Adrenal gland (tissue), 12 donors: ENCODE data around the gene TCF4. TPM values are rescaled to one million over a fixed set of nuclear protein-coding genes. Genes with fewer than 3 reads are reported as not detected.

ENCODE experiments used
- DNase-seq, 7 donors: peaks; one replicate each; pipeline ENCODE4 v3.0.0-alpha.2; 2019 to 2020
- H3K27ac ChIP-seq, 5 donors: fragments of 200-600 bp; sonication (generic) in 4 of 5; 1 replicate in 3 of 5; 2 replicates in 2 of 5; pipeline versions ENCODE4 v1.5.1 to v1.8.0; 2016 to 2020; ENCODE audit warnings: mild to moderate bottlenecking in 1 of 5
- H3K27me3 ChIP-seq: fragments of 200-600 bp; 2 replicates; pipeline ENCODE4 v1.8.0; 2021
- H3K36me3 ChIP-seq, 2 donors: fragments of 200-600 bp; replicated peaks in 1 of 2; 1 replicate in 1 of 2; 2 replicates in 1 of 2; pipeline versions ENCODE4 v1.5.1 to v1.8.0; 2018 to 2022
- H3K4me1 ChIP-seq, 2 donors: fragments of 200-600 bp; replicated peaks in 1 of 2; 1 replicate in 1 of 2; 2 replicates in 1 of 2; pipeline versions ENCODE4 v1.5.1 to v1.8.0; 2018 to 2021
- H3K4me3 ChIP-seq, 4 donors: fragments of 200-600 bp; sonication (generic) in 3 of 4; one replicate each; pipeline ENCODE4 v1.5.1; 2016 to 2018
- H3K9me3 ChIP-seq, 3 donors: fragments of 200-600 bp; sonication (generic) in 1 of 3; replicated peaks in 1 of 3; 1 replicate in 2 of 3; 2 replicates in 1 of 3; pipeline versions ENCODE4 v1.5.1 to v1.8.0; 2016 to 2021
- CTCF ChIP-seq, 6 experiments: fragments of 450-650 bp in 4 of 6; fragments of 200-600 bp in 2 of 6; sonication (generic) in 1 of 6; IDR thresholded peaks; 1 replicate in 5 of 6; 2 replicates in 1 of 6; pipeline versions ENCODE4 v1.5.1 to v1.8.0; 2016 to 2021; ENCODE audit warnings: antibody characterized with exemption in 6 of 6, mild to moderate bottlenecking in 2 of 6, moderate library complexity in 1 of 6
- POLR2A ChIP-seq, 2 donors: fragments of 450-650 bp; IDR thresholded peaks; one replicate each; pipeline ENCODE4 v1.6.1; 2017; ENCODE audit warnings: antibody characterized with exemption in 2 of 2, mild to moderate bottlenecking in 2 of 2, moderate library complexity in 1 of 2
- WGBS, 4 donors: extraction: QIAGEN DNeasy Blood & Tissue Kit in 2 of 4; methylation state at CpG; one replicate each; pipeline versions ENCODE4 v1.1.5 to v1.1.7; 2013 to 2017; 5-methylcytosine and 5-hydroxymethylcytosine counted together
- intact Hi-C, 2 donors: fragments of 100-400 bp; cut with DNase I; formaldehyde crosslinking; loops; one replicate each; pipeline versions ENCODE4 v1.14.1 to v1.15.0; 2022 to 2023
- polyA plus RNA-seq, 3 donors: library from polyadenylated mRNA; stranded (reverse); fragments of 200-250 nt in 2 of 3; fragments of 350-450 nt in 1 of 3; fragmentation: Illumina TruSeq in 1 of 3; extraction: RNeasy Lipid Tissue Mini Kit (QIAGEN cat#74804) in 1 of 3; gene quantifications; one replicate each; pipeline ENCODE4 v1.2.3, GENCODE V29; 2013 to 2014
- total RNA-seq, 9 donors: library from RNA; depleted of rRNA in 4 of 9; stranded (reverse); fragments of >200 nt in 4 of 9; fragments of 120-200 nt in 1 of 9; fragmentation: NEBNext Ultra II Directional in 1 of 9; extraction: Animal tissue kit (Norgen Biotek cat#: 25700) in 1 of 9; gene quantifications; one replicate each; pipeline versions ENCODE4 v1.1.0 to v1.2.4, GENCODE V29; 2013 to 2023
- donor health status: healthy with polysubstance abuse.
- donor health status: Bipolar disorder and iron deficiency.
- donor health status: DM: yes; HTN: yes; CAD: no.
- donor health status: DM: no; HTN: no; CAD: no.
- donor health status: DM: no; HTN: no; CAD: no.
- donor health status: DM: yes; HTN: yes; CAD: no.

TCF4 gene
- total and polyA plus RNA-seq, 12 donors, result 21.9 to 196 (median 112) TPM

- H3K27ac ChIP-seq, result no peak overlapping the region
- 78 to 92% (median 79%) methylated on average over 2 of the region's 2 CpGs for WGBS, 4 donors
- DNase-seq, result no peak
- no peaks in the 10 kb centered on the region for H3K27me3 ChIP-seq
- H3K4me1 ChIP-seq, result peaks cover 0 to 10% of the 10 kb centered on the region in 2 donors
- intact Hi-C loops, result loop anchor here in 1 of 2 donors (10.0 kb wide), 1 partner anchor 349 kb away; no protein-coding TSS in a partner anchor
- H3K36me3 ChIP-seq, result no peaks in the 10 kb centered on the region
- no peaks in the 10 kb centered on the region for H3K9me3 ChIP-seq
- H3K4me3 ChIP-seq, result no peak overlapping the region
- TF ChIP-seq CTCF (IDR thresholded peaks at IDR 0.05) (no peak), POLR2A (IDR thresholded peaks at IDR 0.05) (no peak)
These were observed 3.8 kb downstream of the TCF4 start for GRCh38 chr18:55584201-55584600.

GRCh38 chr18:55582325-55582724 lies 5.7 kb downstream of the TCF4 start:
- Histone ChIP-seq H3K9me3 (no peaks in the 10 kb centered on the region), H3K4me3 (no peak overlapping the region), H3K27ac (no peak overlapping the region), H3K27me3 (no peaks in the 10 kb centered on the region), H3K36me3 (no peaks in the 10 kb centered on the region), H3K4me1 (peaks cover 0 to 10% of the 10 kb centered on the region in 2 donors)
- intact Hi-C loops, result loop anchor here in 1 of 2 donors (10.0 kb wide), 1 partner anchor 348 kb away; no protein-coding TSS in a partner anchor
- DNase-seq, result no peak
- 55 to 70% (median 60%) methylated on average over 1 of the region's 1 CpG for WGBS, 4 donors
- TF ChIP-seq CTCF (IDR thresholded peaks at IDR 0.05), result no peak

GRCh38 chr18:55579501-55580270 lies 8.3 kb downstream of the TCF4 start:
- no peak for DNase-seq
- Histone ChIP-seq H3K4me1 (no peaks in the 10 kb centered on the region), H3K9me3 (no peaks in the 10 kb centered on the region), H3K27me3 (no peaks in the 10 kb centered on the region), H3K4me3 (no peak overlapping the region), H3K36me3 (no peaks in the 10 kb centered on the region), H3K27ac (peak overlapping the region in 1 of 5 donors; percentile 10)
- TF ChIP-seq CTCF (IDR thresholded peaks at IDR 0.05) (no peak), POLR2A (IDR thresholded peaks at IDR 0.05) (no peak)
- intact Hi-C loops, result loop anchor here in 1 of 2 donors (10.0 kb wide), 1 partner anchor 345 kb away; no protein-coding TSS in a partner anchor
- WGBS, 4 donors, result 61 to 71% (median 67%) methylated on average over 4 of the region's 4 CpGs

- Histone ChIP-seq H3K9me3 (no peaks in the 10 kb centered on the region), H3K27me3 (no peaks in the 10 kb centered on the region), H3K36me3 (no peaks in the 10 kb centered on the region), H3K27ac (no peak overlapping the region), H3K4me3 (no peak overlapping the region), H3K4me1 (no peaks in the 10 kb centered on the region)
- TF ChIP-seq POLR2A (IDR thresholded peaks at IDR 0.05) (no peak), CTCF (IDR thresholded peaks at IDR 0.05) (no peak)
- DNase-seq, result peak in 1 of 7 donors; percentile 62
- 76 to 83% (median 76%) methylated on average over 6 of the region's 6 CpGs for WGBS, 4 donors
- intact Hi-C loops, result no loop called here
These were observed 10.0 kb downstream of the TCF4 start for GRCh38 chr18:55577812-55578539.
